ENCODE measurements around the gene TANGO2. TPM values are rescaled to one million over a fixed set of nuclear protein-coding genes. Genes with fewer than 3 reads are reported as not detected.

TANGO2 gene
- total and polyA plus RNA-seq, 10 of the 15 experiments (the other 5 are each of a cell fraction or from before 2014, with no cell fraction given): 4.0 to 24.8 (median 20.9) TPM

GRCh38 chr22:20114506-20115475, 93.9 kb downstream of the TANGO2 start (continued):
- TF ChIP-seq YY1 (IDR thresholded peaks at IDR 0.05; ENCODE audit: low read depth, low read length) (no peak), ZBED1 (IDR thresholded peaks at IDR 0.05; ENCODE audit: borderline replicate concordance) (no peak), TAF1 (IDR thresholded peaks at IDR 0.05; ENCODE audit: borderline replicate concordance, low read depth, low read length) (no peak), YBX1 (IDR thresholded peaks at IDR 0.05) (no peak), RB1 (IDR thresholded peaks at IDR 0.05; ENCODE audit: borderline replicate concordance) (no peak), NFYA (IDR thresholded peaks at IDR 0.05; ENCODE audit: borderline replicate concordance, low read depth, low read length) (no peak), ZNF384 (IDR thresholded peaks at IDR 0.05; ENCODE audit: borderline replicate concordance, low read depth, low read length) (no peak), WRNIP1 (IDR thresholded peaks at IDR 0.05; ENCODE audit: borderline replicate concordance, low read depth, low read length) (no peak), EED (IDR thresholded peaks at IDR 0.05; ENCODE audit: low read depth) (no peak), MXI1 (IDR thresholded peaks at IDR 0.05; ENCODE audit: low read depth, low read length) (no peak)

- Histone ChIP-seq H3K27me3 (replicated peaks in 1 of 2; ENCODE audit: control insufficient read depth in 2 of 2, insufficient read depth in 2 of 2, low read length in 1 of 2) (no peaks in the 10 kb centered on the region), H4K20me1 (ENCODE audit: control insufficient read depth, insufficient read depth) (0 out of 2 replicates have a peak, but pooled peaks cover 2% of the 10 kb centered on the region), H2AFZ (ENCODE audit: control insufficient read depth, low read depth, low read length) (peak within 1 kb of the TSS; percentile 76), H3K4me2 (ENCODE audit: control insufficient read depth, insufficient read depth) (peak within 1 kb of the TSS; percentile 96), H3K4me3 (peak within 1 kb of the TSS; percentile 83), H3K36me3 (ENCODE audit: control insufficient read depth in 2 of 2, insufficient read depth in 2 of 2, low read length in 1 of 2) (peaks cover 32 to 44% of the 10 kb centered on the region in 2 experiments), H3K4me1 (ENCODE audit: control insufficient read depth, insufficient read depth, low read length) (peaks cover 33% of the 10 kb centered on the region), H3K79me2 (ENCODE audit: control insufficient read depth, insufficient read depth, low read length) (peaks cover 59% of the 10 kb centered on the region), H3K9ac (ENCODE audit: control insufficient read depth, insufficient read depth, low read length) (peak within 1 kb of the TSS; percentile 91), H3K27ac (ENCODE audit: control insufficient read depth, insufficient read depth) (peak within 1 kb of the TSS; percentile 91), H3K9me3 (replicated peaks; ENCODE audit: control insufficient read depth, insufficient read depth, low read length) (no peaks in the 10 kb centered on the region)
- no peak for ATAC-seq
- no TSS peak for BruUV-seq (replicated peaks)
- in situ Hi-C loops (cut with MboI): no loop called here
- FAIRE-seq: no peak
- CTCF ChIA-PET: interaction anchor here (1.5 kb wide), 1 partner anchor 37 kb away, joined by 3 read pairs; no protein-coding TSS in a partner anchor
- TF ChIP-seq TCF3 (IDR thresholded peaks at IDR 0.05; ENCODE audit: borderline replicate concordance, insufficient read depth, low read depth, low read length) (no peak), BACH1 (IDR thresholded peaks at IDR 0.05; ENCODE audit: borderline replicate concordance) (0 out of 2 replicates have a peak, but pooled peaks have one; percentile 11), USF2 (IDR thresholded peaks at IDR 0.05; ENCODE audit: borderline replicate concordance, low read depth, low read length) (no peak)
- POLR2A ChIA-PET: no interaction called here
- WGBS (ENCODE audit: insufficient coverage, insufficient replicate concordance, low lambda C conversion rate, missing lambda C conversion rate): 62% methylated on average over 30 of the region's 30 CpGs
- SMC1A ChIA-PET (ENCODE audit: uncharacterized antibody, unreplicated experiment): no interaction called here
- DNase-seq (ENCODE audit: low read depth, low spot score): no peak
- RAD21 ChIA-PET (ENCODE audit: unreplicated experiment): no interaction called here
- intact Hi-C loops (cut with micrococcal nuclease; ENCODE audit: unreplicated experiment): loop anchor here (5.0 kb wide), 1 partner anchor 144 kb away; no protein-coding TSS in a partner anchor
Observed at GRCh38 chr22:20115691-20116375, 94.9 kb downstream of the TANGO2 start, which contains the start of gene RANBP1. Gene RANBP1 (plus strand): TSS chr22:20116104. CDS start chr22:20116185, 81 bp downstream.
